DMS114 treated with DMSO at 0.1 percent for 48 hours (cell line): ENCODE results near the gene CENPM.

ENCODE experiments used
- DNase-seq: peaks from one replicate; lab custom pipeline; 2025; ENCODE audit not compliant: unreplicated experiment; lab: John Stamatoyannopoulos, UW

CENPM gene

GRCh38 chr22:41946629-41947423 is at the start of gene CENPM:
TSS of gene CENPM (minus strand) at chr22:41947152. CDS start at chr22:41947076, 76 bp downstream.
- peak; percentile 94 for DNase-seq

- DNase-seq: no peak
These were observed 48.3 kb upstream of the CENPM start for GRCh38 chr22:41995211-41995610.

DNA sequence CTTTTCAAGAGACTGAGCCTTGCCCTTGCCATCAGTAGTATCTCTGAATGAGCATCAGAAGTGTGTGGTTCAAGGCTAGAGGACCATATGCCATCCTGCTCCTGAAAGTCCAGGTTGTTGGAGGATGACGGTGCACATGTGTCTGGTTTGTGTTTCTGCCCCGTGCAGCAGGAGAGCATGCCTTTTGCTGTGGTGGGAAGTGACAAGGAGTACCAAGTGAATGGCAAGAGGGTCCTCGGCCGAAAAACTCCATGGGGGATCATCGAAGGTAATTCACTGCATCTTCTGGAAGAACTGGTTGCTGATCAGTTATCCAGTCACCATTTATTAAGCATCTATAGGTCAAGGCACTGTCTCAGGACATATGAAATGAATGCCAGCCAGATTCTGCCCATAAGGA is 45.5 kb upstream of the CENPM start:
- DNase-seq: no peak

DNA sequence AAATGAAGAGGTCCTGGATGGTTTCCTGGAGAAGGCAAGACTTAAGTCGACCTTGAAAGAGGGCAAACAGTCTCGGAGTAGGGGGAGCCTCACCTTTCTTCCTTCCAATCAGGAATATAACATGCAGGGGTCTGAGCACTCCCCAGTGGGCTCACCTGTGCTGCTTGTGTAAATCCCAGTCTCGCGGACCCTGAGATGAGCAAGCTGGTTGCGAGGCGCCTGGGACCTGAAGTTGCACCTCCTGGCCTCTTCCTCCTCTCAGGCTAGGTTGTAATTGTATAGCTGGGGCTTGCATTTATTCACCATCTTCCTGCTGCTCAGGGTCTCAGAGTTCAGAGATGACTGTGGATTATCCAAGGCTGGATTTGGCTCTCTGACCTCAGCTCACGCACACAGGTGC is 44.2 kb upstream of the CENPM start:
- no peak for DNase-seq

DNA sequence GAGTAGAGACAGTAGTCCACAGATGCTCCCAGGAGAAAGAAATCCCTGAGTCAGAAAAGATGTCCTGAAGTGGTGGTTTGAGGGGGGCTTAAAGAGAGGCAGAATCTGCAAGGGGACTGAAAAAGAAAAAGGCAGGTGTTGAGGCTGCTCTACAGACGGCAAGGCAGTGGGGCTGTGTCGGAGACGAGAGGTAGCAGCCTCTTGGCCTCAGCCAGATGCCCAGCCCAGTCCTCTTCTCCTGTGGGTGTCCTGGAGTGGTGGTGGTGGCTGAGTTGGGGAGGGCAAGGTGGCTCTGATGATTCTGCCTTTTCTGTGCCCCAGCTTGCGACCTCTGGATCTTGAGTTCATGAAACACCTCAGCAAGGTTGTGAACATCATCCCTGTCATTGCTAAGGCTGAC is 42.3 kb upstream of the CENPM start:
- no peak for DNase-seq

- no peak for DNase-seq
These were observed 40.3 kb upstream of the CENPM start for GRCh38 chr22:41987276-41987675.

GRCh38 chr22:41983513-41984405 is 36.8 kb upstream of the CENPM start:
- DNase-seq: no peak

DNA sequence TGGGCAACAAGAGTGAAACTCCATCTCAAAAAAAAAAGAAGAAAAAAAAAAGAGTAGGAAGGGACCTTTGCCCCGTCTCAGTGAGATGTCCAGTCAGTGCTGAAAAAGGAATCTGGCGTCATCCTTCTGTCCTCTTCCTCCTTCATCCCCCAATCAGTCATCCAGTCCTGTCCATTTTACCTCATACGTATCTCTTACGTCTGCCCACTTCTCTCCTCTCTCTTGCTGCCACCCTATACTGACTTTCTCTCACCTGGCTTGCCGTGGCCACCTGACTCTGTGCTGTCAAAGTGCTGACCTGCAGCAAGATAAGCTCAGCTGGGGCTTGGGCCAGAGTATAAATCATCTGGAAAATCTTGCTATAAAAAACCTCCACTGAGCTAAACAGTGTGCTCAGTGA is 35.9 kb upstream of the CENPM start:
- DNase-seq: no peak

GRCh38 chr22:41979423-41980250 is 32.7 kb upstream of the CENPM start:
- DNase-seq: no peak

DNA sequence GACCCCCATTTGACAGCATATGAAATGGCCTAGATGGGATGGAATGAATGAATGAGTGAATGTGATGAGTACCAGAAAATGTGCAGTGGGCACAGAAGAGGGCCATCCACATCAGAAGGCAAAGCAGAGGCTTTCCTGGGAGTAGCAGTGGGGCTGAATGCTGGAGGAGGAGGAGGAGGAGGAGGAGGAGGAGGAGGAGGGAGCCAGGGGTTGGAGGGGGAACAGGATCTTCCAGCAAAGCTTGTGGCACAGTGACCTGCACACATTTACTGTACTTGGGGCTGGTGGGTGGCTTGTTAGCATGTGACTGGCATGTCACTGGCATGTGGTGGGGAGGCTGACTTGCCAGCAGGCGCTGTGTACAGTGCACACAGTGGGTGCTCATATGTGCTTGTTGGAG is 31.8 kb upstream of the CENPM start:
- DNase-seq: no peak

- DNase-seq: no peak
These were observed 30.1 kb upstream of the CENPM start for GRCh38 chr22:41976961-41977566.

- DNase-seq: no peak
These were observed 29.3 kb upstream of the CENPM start for GRCh38 chr22:41976070-41976901.

GRCh38 chr22:41975299-41976069 is 28.5 kb upstream of the CENPM start:
- DNase-seq: no peak

- DNase-seq: no peak
These were observed 27.8 kb upstream of the CENPM start for GRCh38 chr22:41974691-41975290.

GRCh38 chr22:41971431-41971830 is 24.5 kb upstream of the CENPM start:
- DNase-seq: no peak

DNA sequence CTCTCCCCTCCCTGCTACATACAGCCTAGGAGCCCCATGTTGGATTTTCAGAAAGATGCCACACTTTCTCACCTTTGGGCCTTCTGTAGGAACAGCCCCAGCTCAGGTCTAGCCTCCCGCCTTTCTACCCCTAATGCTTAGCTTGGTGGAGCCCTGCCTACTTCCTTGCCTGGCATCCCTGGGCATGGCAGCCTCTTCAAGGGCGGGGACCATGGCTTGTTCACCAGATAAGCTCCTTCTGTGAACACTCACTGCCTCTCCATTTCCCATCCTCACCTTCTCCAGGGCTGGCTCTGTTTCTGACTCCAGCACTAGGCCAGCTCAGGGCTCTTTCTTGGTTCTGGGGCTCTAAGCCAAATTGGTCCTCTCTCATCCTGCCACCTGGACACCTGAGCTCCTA is 23.6 kb upstream of the CENPM start:
- no peak for DNase-seq

DNA sequence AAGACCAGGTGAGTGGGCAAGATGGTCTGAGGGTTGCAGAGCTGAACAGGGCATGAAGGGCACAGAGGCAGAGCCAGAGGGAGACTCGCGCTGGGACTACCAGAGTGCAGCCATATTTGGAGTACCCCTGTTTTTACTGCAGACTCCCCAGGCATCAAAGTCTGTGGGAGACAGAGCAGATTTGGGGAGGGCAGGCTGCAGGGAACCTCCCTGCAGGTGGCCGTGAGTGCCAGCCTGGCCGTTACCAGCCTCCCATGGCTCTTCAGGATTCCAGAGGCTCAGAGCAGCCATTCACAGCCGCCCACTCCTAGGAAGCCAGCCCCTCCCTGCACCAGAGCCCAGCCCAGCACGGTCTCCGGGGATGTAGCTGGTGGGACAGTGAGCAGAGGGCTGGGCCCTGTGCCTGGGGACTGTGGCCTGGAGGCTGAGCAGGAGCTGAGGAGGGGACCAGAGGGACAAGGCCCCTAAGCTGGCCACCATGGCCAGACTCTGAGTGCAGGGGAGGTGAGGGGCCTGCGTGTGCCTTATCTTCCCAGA is 22.2 kb upstream of the CENPM start, which contains the start of gene SEPTIN3:
Gene SEPTIN3 (plus strand): TSS at position 334 of the 537 bp plus-strand sequence. CDS start 2,050 bp downstream, outside the sequence.
- DNase-seq: no peak

DNA sequence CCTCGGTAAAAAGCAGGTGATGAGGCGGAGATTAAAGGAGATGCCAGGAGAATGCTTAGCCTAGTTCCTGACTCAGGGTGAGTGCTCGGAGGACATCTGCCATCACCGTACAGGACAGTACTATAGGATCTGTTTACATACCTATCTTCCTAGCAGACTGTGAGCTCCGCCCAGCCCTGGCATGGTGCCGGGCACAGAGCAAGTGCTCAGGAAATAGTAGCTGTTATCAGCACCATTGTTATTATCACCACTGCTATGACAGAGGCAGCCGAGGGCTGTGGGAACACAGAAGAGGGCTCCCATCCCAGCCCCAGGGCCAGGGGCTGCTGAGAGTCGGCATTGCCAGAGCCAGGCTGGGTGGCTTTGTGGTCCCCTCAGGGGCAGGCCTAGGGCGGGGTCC is 21.6 kb upstream of the CENPM start:
- no peak for DNase-seq
